ENCODE measurements around the gene DPYSL5. TPM values are rescaled to one million over a fixed set of nuclear protein-coding genes. Genes with fewer than 3 reads are reported as not detected.

DPYSL5 gene
- total and polyA plus RNA-seq, 2 of the 13 experiments (the other 11 are each of a cell fraction or from before 2014, with no cell fraction given): 0.15 TPM; not detected in 1

GRCh38 chr2:26922405-26923188, 74.7 kb downstream of the DPYSL5 start (continued):
- TF ChIP-seq FOSL2 (CRISPR knock-in tag; IDR thresholded peaks at IDR 0.05) (peak; percentile 23; the same call in 1 of the 2 replicates), ZNF75D (CRISPR knock-in tag; IDR thresholded peaks at IDR 0.05; ENCODE audit: borderline replicate concordance) (no peak), PATZ1 (CRISPR knock-in tag; IDR thresholded peaks at IDR 0.05) (peak; percentile 72), KDM2A (CRISPR knock-in tag; IDR thresholded peaks at IDR 0.05; ENCODE audit: borderline replicate concordance, low read depth) (no peak), ZNF10 (CRISPR knock-in tag; IDR thresholded peaks at IDR 0.05; ENCODE audit: borderline replicate concordance, low read depth) (no peak), ZEB1 (IDR thresholded peaks at IDR 0.05; ENCODE audit: insufficient replicate concordance, low read depth) (no peak), ZNF124 (CRISPR knock-in tag; IDR thresholded peaks at IDR 0.05) (0 out of 2 replicates have a peak, but pooled peaks have one; percentile 39), ZBTB3 (CRISPR knock-in tag; IDR thresholded peaks at IDR 0.05; ENCODE audit: borderline replicate concordance, low read depth) (no peak), TSC22D2 (CRISPR knock-in tag; IDR thresholded peaks at IDR 0.05; ENCODE audit: borderline replicate concordance) (peak; percentile 34; the same call in 1 of the 2 replicates), HIVEP1 (CRISPR knock-in tag; IDR thresholded peaks at IDR 0.05) (no peak), ZNF569 (CRISPR knock-in tag; IDR thresholded peaks at IDR 0.05; ENCODE audit: borderline replicate concordance) (no peak), THRA (CRISPR knock-in tag; IDR thresholded peaks at IDR 0.05; ENCODE audit: borderline replicate concordance) (0 out of 2 replicates have a peak, but pooled peaks have one; percentile 27), TEAD3 (CRISPR knock-in tag; optimal IDR thresholded peaks at IDR 0.05; ENCODE audit: borderline replicate concordance) (peak; percentile 23), DMTF1 (CRISPR knock-in tag; IDR thresholded peaks at IDR 0.05) (no peak), RAD21 (CRISPR knock-in tag; IDR thresholded peaks at IDR 0.05) (peak; percentile 74), BHLHE40 (IDR thresholded peaks at IDR 0.05; ENCODE audit: low read length) (0 out of 2 replicates have a peak, but pooled peaks have one; percentile 43), ZNF263 (CRISPR knock-in tag; IDR thresholded peaks at IDR 0.05) (no peak), GLMP (CRISPR knock-in tag; IDR thresholded peaks at IDR 0.05; ENCODE audit: borderline replicate concordance) (no peak)

All from HepG2 (cell line).